A549 treated with GW870086 at 1 μM for 4 hours (cell line): ENCODE data around the gene KLLN. TPM values are rescaled to one million over a fixed set of nuclear protein-coding genes. Genes with fewer than 3 reads are reported as not detected.

ENCODE experiments used
- total RNA-seq: library from RNA; stranded (reverse); fragments of 200-300 nt; extraction: Qiagen RNA extraction; gene quantifications from 5 replicates; pipeline ENCODE4 v1.2.3, GENCODE V29; 2022; ENCODE audit warnings: low read depth

The KLLN gene
- total RNA-seq: 0.38 to 0.63 TPM (median 0.52 TPM) in 5 replicates

GRCh38 chr10:87863053-87863943, at the start of gene KLLN, which contains the start of gene PTEN:
KLLN (minus strand) TSS chr10:87863533; CDS start chr10:87862487, 1,046 bp downstream.
PTEN (plus strand) TSS chr10:87863625; CDS start chr10:87864470, 845 bp downstream.

GRCh38 chr10:87817609-87818504, 45.5 kb downstream of the KLLN start, which contains the start of gene ATAD1:
ATAD1 (minus strand) TSS chr10:87818226; CDS start chr10:87814599, 3,627 bp downstream.

Other genes with a start within 250 kb of the KLLN start
- 17.2 to 23.2 TPM (median 21.4 TPM) in 5 replicates for gene PAPSS2, start 203.7 kb downstream of the KLLN start, total RNA-seq
- 35.9 to 44.6 TPM (median 44.2 TPM) in 5 replicates for gene ATAD1, start 45.3 kb downstream of the KLLN start, total RNA-seq
- gene PTEN, start 92 bp upstream of the KLLN start, total RNA-seq: 35.7 to 47.2 TPM (median 44.7 TPM) in 5 replicates